Measurements from ENCODE around the gene SEPTIN8. TPM values are rescaled to one million over a fixed set of nuclear protein-coding genes. Genes with fewer than 3 reads are reported as not detected.

The SEPTIN8 gene
- polyA plus RNA-seq, 1 donor: 84.6 TPM

- no peak for DNase-seq
Measured at GRCh38 chr5:132765311-132766019, 11.6 kb downstream of the SEPTIN8 start.

- DNase-seq: no peak
Measured at GRCh38 chr5:132764671-132765238, 12.3 kb downstream of the SEPTIN8 start.

GRCh38 chr5:132764051-132764450 lies 13.0 kb downstream of the SEPTIN8 start:
- DNase-seq: no peak

GRCh38 chr5:132763181-132764036 lies 13.6 kb downstream of the SEPTIN8 start:
- no peak for DNase-seq

GRCh38 chr5:132762246-132763000 lies 14.6 kb downstream of the SEPTIN8 start:
- no peak for DNase-seq

GRCh38 chr5:132761321-132762240 lies 15.5 kb downstream of the SEPTIN8 start:
- no peak for DNase-seq

- no peak for DNase-seq
Measured at GRCh38 chr5:132760601-132761317, 16.3 kb downstream of the SEPTIN8 start.

GRCh38 chr5:132760049-132760420 lies 17.0 kb downstream of the SEPTIN8 start:
- DNase-seq: no peak

- DNase-seq: no peak
Measured at GRCh38 chr5:132759114-132760048, 17.7 kb downstream of the SEPTIN8 start.

- no peak for DNase-seq
Measured at GRCh38 chr5:132758451-132758850, 18.6 kb downstream of the SEPTIN8 start.

- no peak for DNase-seq
Measured at GRCh38 chr5:132756542-132756941, 20.5 kb downstream of the SEPTIN8 start.

- DNase-seq: no peak
Measured at GRCh38 chr5:132754947-132755346, 22.1 kb downstream of the SEPTIN8 start.

- no peak for DNase-seq
Measured at GRCh38 chr5:132754111-132754510, 22.9 kb downstream of the SEPTIN8 start.

GRCh38 chr5:132753135-132753987 lies 23.7 kb downstream of the SEPTIN8 start:
- DNase-seq: no peak

- no peak for DNase-seq
Measured at GRCh38 chr5:132752581-132753125, 24.4 kb downstream of the SEPTIN8 start.

GRCh38 chr5:132751971-132752580 lies 25.0 kb downstream of the SEPTIN8 start:
- DNase-seq: no peak

- no peak for DNase-seq
Measured at GRCh38 chr5:132751444-132751843, 25.6 kb downstream of the SEPTIN8 start.
